Inflammatory macrophage (primary cell): ENCODE results near the gene AMBP.
"Not testable (repeated sequence)": the region's sequence is repeated elsewhere in the genome, so short reads cannot be mapped to it uniquely, and the experiment has no call there.

ENCODE experiments used
- DNase-seq, 2 donors: peaks; one replicate each; pipeline ENCODE4 v3.0.0-alpha.2; 2020 to 2022

AMBP gene

GRCh38 chr9:114050646-114051045, 27.5 kb downstream of the AMBP start:
- DNase-seq = no peak

DNA sequence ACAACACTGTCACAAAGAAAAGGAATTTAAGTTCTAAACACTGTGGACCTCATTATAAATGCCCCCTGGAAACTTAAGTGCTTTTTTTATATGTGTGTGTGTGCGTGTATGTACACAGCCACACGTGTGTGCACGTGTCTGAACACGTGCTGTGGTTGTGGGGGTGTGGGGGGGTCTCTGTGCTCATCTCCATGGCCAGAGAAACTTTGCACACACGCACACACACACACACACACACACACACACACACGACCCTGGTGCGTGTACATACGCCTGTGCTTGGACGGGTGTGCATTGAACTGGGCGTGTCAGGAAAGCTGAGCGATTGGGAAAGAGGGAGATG, 27.9 kb downstream of the AMBP start:
- DNase-seq = no peak

DNA sequence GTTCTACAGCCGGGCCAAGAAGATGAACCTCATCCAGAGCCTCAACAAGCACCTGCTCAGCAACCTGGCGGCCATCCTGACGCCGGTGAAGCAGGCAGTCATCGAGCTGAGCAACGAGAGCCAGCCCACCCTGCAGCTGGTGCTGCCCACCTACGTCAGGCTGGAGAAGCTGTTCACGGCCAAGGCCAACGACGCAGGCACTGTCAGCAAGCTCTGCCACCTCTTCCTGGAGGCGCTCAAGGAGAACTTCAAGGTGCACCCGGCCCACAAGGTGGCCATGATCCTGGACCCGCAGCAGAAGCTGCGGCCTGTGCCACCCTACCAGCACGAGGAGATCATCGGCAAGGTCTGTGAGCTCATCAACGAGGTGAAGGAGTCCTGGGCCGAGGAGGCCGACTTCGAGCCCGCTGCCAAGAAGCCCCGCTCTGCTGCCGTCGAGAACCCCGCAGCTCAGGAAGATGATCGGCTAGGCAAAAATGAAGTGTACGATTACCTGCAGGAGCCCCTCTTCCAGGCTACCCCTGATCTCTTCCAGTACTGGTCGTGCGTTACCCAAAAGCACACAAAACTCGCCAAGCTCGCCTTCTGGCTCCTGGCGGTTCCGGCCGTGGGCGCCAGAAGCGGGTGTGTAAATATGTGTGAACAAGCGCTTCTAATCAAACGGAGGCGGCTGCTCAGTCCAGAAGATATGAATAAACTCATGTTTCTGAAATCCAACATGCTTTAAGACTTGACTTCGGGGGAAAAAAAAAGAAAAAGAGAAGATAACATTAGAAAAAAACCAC, 28.5 kb downstream of the AMBP start:
- no peak for DNase-seq

DNA sequence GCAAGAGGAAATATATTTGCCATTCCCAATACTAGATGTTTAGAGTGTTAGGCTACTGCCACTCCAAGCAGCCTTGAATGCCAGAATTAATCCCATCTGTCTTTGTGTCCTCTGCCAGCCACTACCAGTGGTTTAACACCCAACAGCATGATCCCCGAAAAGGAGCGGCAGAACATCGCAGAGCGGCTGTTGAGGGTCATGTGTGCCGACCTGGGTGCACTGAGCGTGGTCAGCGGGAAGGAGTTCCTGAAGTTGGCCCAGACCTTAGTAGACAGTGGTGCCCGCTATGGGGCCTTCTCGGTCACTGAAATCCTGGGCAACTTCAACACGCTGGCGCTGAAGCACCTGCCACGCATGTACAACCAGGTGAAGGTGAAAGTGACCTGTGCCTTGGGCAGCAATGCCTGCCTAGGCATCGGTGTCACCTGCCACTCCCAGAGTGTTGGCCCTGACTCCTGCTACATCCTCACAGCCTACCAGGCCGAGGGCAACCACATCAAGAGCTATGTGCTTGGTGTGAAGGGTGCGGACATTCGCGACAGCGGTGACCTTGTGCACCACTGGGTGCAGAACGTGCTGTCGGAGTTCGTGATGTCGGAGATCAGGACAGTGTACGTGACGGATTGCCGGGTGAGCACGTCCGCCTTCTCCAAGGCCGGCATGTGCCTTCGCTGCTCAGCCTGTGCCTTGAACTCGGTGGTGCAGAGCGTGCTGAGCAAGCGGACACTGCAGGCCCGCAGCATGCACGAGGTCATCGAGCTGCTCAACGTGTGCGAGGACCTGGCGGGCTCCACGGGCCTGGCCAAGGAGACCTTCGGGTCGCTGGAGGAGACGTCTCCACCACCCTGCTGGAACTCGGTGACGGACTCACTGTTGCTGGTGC, 29.3 kb downstream of the AMBP start:
- no peak for DNase-seq

DNA sequence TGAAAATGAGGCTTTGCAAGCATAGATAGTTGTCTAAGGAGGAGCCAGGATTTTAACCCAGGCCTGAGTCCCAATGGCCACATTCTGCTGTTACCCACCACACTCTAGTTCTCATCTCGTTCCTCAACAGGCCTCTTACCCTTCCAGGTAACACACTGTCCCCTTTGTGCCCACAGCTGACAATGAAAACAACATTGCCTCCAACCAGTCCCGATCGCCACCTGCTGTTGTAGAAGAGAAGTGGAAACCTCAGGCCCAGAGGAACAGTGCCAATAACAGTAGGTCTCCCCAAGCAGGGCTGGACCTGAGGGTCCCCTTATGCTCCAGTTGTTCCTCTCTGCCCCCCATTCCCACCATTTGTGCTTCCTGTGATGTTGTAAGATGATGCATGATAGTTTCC, 30.4 kb downstream of the AMBP start:
- DNase-seq = no peak

DNA sequence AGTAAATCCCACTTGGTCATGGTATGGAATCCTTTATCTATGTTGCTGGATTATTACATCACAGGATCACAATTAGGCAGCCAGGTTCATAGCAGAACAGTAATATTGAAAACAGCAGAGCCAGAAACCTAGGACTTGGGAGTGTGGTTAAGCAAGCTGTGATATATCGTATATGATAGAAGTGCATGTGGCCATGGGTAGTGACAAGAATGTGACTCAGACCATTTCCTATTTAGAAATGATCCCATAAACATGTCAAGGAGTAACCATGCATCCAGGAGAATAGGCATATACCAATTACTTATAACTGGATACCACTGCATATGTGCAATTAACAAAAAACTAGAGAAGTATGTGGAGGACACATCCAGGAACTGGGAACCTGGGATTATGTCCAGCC, 31.2 kb downstream of the AMBP start:
- no peak for DNase-seq

DNA sequence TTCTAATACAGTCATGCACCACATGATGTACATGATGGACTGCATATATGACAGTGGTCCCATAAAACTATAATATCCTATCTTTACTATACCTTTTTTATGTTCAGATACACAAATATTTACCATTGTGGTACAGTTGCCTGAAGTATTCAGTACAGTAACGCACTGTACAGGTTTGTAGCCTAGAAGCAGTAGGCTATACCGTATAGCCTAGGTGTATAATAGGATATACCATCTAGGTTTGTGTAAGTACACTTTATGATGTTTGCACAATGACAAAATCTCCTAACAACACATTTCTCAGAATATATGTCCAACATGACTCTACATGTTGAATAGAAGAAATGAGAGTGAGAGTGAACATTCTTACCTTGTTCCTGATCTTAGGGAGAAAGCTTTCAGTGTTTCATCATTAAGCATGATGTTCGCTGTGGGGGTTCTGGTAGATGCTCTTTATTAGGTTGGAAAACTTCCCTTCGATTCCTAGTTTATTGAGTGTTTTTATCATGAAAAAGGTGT, 31.8 kb downstream of the AMBP start:
- DNase-seq = no peak

- DNase-seq = not testable (repeated sequence)
These were observed 34.4 kb downstream of the AMBP start for GRCh38 chr9:114043660-114044059.

DNA sequence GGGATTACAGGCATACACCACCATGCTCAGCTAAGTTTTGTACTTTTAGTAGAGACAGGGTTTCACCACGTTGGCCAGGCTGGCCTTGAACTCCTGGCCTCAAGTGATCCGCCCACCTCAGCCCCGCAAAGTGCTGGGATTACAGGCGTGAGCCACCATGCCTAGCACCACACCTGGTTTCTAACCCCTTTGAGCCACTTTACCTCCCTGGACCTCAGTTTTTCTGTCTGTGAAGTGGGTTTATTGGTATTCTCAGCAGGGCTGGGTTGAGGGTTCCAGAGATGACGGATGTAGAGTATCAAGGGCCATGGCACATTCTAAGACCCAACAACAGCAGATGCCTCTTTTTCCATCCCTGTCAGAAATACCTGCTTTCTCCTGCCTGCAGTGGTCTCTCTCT, 38.6 kb downstream of the AMBP start:
- DNase-seq = no peak

DNA sequence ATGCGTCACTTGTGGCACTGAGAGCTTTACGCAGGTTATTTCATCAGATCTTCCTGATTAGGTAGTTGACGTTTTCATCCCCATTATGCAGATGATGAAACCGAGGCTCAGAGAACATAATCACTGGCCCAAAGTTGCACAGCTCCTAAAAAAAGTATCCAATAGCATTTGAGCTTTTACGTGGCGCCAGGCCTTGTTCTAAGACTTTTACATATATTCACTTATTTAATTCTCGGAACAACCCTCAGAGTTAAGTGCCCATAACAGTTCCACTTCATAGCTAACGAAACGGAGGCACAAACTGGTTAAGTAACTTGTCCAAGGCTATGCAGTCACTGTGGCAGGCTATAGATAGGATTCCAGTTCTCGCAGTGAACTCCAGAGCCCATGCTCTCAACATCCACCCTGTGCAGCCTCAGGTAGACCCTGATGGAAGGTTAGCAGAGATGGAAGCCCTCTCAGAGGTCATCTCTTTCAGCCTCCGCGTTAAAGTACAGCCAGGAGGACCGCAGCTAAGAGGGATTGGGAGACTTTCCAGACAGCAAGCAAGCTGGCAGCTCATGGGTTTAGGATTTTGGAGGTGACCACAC, 39.3 kb downstream of the AMBP start:
- DNase-seq = no peak

DNA sequence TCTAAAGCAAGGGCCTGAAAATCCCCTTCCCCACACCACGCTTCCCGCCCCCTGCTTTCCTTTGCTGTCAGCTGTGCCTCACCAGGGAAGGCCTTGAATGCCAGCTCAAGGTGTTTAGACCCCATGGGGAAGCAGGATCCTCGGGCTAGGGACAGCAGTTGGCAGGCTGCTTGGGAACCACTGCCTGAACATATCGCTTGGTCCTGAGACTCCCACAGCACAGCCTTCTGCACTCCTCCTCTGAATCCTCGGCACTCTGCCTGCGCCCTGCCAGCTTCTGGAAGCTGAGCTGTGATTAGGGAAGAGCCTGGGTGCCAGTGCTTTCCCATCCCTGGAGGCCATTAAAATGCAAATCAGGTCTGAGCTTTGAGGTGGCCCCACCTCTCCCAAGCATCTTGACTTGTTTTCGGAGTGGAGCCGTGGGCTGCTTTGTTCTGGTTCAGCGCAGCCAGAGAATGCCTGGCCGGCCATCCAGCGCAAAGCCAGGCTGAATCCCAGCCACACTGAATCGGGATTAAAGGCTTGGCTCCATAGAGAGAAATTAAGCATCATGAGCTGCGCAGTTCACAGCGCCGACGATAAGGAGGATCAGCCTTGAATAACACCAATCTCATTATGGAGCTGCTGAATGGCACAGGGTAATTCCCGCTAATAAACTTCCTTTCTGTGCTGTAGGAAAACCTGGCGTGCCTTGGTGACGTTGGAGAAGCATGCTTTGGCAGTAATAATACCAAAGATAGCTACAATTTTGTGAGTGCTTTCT, 40.0 kb downstream of the AMBP start:
- no peak for DNase-seq

DNA sequence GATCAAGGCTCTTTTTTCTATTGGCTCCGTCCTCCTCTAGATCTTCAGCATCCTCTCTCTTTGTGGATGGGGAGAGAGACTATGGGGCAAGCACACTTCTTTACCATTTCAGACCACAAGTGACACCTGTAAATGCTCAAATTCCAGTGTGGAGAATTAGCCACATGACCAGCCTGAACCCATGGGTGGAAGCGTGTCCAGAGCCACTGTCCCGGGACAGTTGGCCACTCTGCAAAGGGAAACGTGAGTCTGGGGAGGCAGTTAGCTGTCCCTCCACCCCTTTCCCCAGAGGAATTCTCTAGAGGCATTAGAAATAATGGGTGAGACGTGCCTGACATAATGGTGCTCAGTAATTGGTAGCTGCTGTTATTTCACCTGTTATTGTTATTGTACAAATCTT, 40.9 kb downstream of the AMBP start:
- DNase-seq = no peak

GRCh38 chr9:114035845-114036801, 42.0 kb downstream of the AMBP start:
- DNase-seq = no peak

DNA sequence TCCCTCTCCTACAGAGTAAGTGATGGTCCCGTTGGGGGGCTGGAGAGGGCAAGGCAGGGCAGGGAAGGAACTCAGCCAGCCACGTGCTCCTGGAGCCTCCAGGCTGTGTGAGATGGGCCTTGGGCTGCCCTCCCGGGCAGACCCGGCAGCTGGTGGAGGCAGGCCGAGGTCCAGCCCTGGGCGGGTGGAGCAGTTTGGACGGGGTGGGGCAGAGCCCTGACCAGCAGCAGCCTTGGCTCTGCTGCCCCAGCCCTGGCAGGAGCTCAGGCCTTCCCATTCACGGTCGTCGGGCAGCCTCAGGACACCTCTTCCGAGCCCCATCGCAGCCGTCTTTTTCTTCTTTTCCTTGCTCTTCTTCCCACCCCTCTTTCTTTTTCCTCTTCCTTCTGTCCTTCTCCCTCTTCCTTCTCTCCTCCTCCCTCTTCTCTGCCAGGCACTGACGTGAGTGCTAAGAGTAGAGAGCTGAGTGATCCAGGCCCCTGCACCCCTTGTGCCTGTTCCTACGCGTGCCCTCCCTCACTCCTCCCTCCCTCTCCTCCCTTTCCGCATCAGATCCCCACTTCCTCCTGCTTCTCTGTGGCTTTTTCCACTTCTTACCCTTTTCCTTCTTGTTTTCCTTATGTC, 42.8 kb downstream of the AMBP start:
- no peak for DNase-seq

DNA sequence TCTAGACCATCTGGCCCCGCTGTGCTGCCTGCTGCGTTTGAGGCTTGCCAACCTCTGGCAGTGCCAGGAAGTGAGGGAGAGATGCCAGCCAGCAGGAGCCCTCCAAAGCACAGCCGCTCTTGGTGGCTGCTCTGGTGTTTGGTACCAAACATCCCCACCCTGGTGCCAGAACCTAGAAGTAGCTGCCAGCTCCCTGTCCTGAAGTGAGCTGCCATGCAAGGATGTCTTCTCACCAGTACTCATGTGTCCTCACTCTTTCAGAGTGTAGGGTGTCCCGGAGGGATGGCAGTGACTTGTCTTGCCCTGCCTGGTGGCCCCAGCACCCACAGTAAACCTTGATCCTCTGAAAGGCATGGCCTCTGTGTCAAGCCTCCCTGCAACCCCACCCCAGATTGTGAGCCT, 43.4 kb downstream of the AMBP start:
- no peak for DNase-seq

GRCh38 chr9:114034196-114034595, 43.9 kb downstream of the AMBP start:
- no peak for DNase-seq

- no peak for DNase-seq
These were observed 44.5 kb downstream of the AMBP start for GRCh38 chr9:114033397-114034103.

- DNase-seq = no peak
These were observed 45.9 kb downstream of the AMBP start for GRCh38 chr9:114031948-114032840.

DNA sequence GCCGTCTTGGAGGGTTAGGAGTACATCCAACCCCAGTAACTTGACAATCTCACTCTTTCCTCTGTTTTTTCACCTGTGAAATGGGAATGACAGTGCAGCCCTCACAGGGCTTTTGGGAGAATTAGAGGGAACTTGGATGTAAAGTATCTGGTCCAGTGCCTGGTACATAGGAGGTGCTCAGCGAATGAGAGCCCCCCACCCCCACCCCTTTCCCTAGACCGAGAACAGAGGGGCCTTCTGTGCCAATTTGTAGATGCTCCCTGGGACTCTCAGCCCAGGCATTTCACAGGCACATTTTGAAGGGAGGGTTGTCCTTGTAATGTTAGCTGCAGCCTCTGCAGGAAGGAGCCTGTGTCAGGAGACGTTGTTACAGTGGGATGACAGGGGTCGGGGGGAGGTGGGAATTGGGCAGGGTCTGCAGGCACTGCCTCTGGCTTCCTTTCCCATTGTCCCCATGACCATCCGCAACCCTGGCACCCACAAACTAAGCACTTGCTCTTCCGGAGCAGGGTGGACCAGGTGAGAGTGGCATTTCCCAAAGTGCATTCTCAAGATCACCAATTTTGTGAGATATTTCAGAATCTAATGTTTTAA, 47.0 kb downstream of the AMBP start:
- DNase-seq = no peak
